ENCODE measurements around the gene SLC22A7. TPM values are rescaled to one million over a fixed set of nuclear protein-coding genes. Genes with fewer than 3 reads are reported as not detected.

The SLC22A7 gene
- total RNA-seq, 4 donors from 2014 or later: not detected

GRCh38 chr6:43286456-43286979, 11.5 kb upstream of the SLC22A7 start:
- 76 to 85% methylated on average over 6 of the region's 6 CpGs for WGBS, 2 donors
- TF ChIP-seq POLR2A (IDR thresholded peaks at IDR 0.05): no peak
- TF ChIP-seq CTCF (IDR thresholded peaks at IDR 0.05): no peak
- TF ChIP-seq EP300 (IDR thresholded peaks at IDR 0.05): no peak
- no peak overlapping the region for H3K4me3 ChIP-seq

GRCh38 chr6:43286980-43287716, 10.9 kb upstream of the SLC22A7 start:
- Histone ChIP-seq H3K27me3 (peaks cover 0 to 20% of the 10 kb centered on the region in 2 donors), H3K4me1 (peaks cover 0 to 8% (median 0%) of the 10 kb centered on the region in 4 donors), H3K9me3 (no peaks in the 10 kb centered on the region), H3K27ac (no peak overlapping the region), H3K36me3 (no peaks in the 10 kb centered on the region), H3K4me3 (no peak overlapping the region)
- TF ChIP-seq EP300 (IDR thresholded peaks at IDR 0.05) (no peak), CTCF (IDR thresholded peaks at IDR 0.05) (no peak), POLR2A (IDR thresholded peaks at IDR 0.05) (no peak)
- no peak for DNase-seq (ENCODE audit: low spot score in 2 of 2)
- 43 to 70% methylated on average over 5 to 7 of the region's 10 CpGs for WGBS, 2 donors

More at GRCh38 chr6:43286456-43286979, 11.5 kb upstream of the SLC22A7 start:
- peaks cover 0 to 25% of the 10 kb centered on the region in 2 donors for H3K27me3 ChIP-seq
- H3K36me3 ChIP-seq: no peaks in the 10 kb centered on the region
- H3K4me1 ChIP-seq: peaks cover 0 to 8% (median 0%) of the 10 kb centered on the region in 4 donors
- H3K9me3 ChIP-seq: no peaks in the 10 kb centered on the region
- no peak overlapping the region for H3K27ac ChIP-seq
- DNase-seq (ENCODE audit: low spot score in 2 of 2): no peak

- Histone ChIP-seq H3K36me3 (no peaks in the 10 kb centered on the region), H3K9me3 (no peaks in the 10 kb centered on the region), H3K27ac (no peak overlapping the region), H3K4me1 (peaks cover 0 to 8% (median 0%) of the 10 kb centered on the region in 4 donors), H3K4me3 (no peak overlapping the region), H3K27me3 (peaks cover 0 to 14% of the 10 kb centered on the region in 2 donors)
- DNase-seq (ENCODE audit: low spot score in 2 of 2): no peak
- 70 to 72% methylated on average over 7 of the region's 7 CpGs for WGBS, 2 donors
- TF ChIP-seq EP300 (IDR thresholded peaks at IDR 0.05) (no peak), CTCF (IDR thresholded peaks at IDR 0.05) (no peak), POLR2A (IDR thresholded peaks at IDR 0.05) (no peak)
Measured at GRCh38 chr6:43287717-43288679, 10.1 kb upstream of the SLC22A7 start.

GRCh38 chr6:43290339-43290904, 7.6 kb upstream of the SLC22A7 start:
- WGBS, 2 donors: 68 to 78% methylated on average over 3 of the region's 3 CpGs
- Histone ChIP-seq H3K4me3 (no peak overlapping the region), H3K27me3 (no peaks in the 10 kb centered on the region), H3K36me3 (no peaks in the 10 kb centered on the region), H3K9me3 (no peaks in the 10 kb centered on the region), H3K4me1 (peaks cover 0 to 1% (median 0%) of the 10 kb centered on the region in 4 donors), H3K27ac (no peak overlapping the region)
- no peak for DNase-seq (ENCODE audit: low spot score in 2 of 2)
- TF ChIP-seq EP300 (IDR thresholded peaks at IDR 0.05) (no peak), POLR2A (IDR thresholded peaks at IDR 0.05) (no peak), CTCF (IDR thresholded peaks at IDR 0.05) (no peak)

All from tibial nerve (tissue), 4 donors.